ENCODE data around the gene NADSYN1. TPM values are rescaled to one million over a fixed set of nuclear protein-coding genes. Genes with fewer than 3 reads are reported as not detected.

NADSYN1 gene
- total RNA-seq, 1 donor from 2014 or later, result 101 TPM

DNA sequence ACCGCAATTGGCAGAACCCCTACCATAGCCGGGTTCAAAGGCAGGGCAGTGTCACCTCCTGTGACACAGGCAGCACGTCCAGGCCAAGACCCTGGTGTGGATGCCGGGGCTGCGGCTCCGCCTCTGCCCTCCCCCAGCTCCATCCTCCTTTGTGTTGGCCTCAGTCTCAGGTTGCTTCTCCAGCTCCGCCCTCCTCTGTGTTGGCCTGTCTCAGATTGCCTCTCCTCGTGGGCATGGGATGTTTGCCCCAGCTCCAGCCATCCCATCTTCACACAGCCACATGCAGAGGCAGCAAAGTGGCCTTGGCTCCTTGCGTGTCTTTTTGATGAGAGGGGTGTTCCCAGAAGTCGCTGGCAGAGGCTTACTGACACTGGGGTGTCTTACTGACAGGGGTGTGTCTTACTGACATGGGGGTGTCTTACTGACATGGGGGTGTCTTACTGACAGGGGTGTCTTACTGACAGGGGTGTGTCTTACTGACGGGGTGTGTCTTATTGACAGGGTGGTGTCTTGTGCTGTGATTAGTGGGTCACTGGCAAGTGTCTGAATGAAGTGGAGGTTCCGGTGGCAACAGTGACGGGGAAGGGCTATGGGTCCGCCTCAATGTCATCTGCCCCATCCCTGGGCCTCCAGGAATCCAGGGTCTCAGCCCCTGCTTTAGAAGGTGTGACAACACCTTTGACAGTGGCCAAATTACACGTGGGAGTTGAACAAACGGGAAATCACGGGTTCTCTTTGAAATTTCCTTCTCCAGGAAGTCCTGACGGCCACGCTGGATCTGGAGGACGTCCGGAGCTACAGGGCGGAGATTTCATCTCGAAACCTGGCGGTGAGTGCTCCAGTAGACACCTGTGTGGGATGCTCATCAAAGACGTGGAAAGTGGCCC lies 24.9 kb downstream of the NADSYN1 start:
- intact Hi-C loops (cut with micrococcal nuclease), result no loop called here
- DNase-seq, result no peak
- no peaks in the 10 kb centered on the region for H3K9me3 Mint-ChIP-seq
- H3K4me1 Mint-ChIP-seq, result no peaks in the 10 kb centered on the region
- H3K27ac Mint-ChIP-seq, result no peak overlapping the region
- H3K36me3 Mint-ChIP-seq (ENCODE audit: low read depth), result peaks cover 51% of the 10 kb centered on the region
- H3K4me3 Mint-ChIP-seq, result no peak overlapping the region
- H3K27me3 Mint-ChIP-seq, result no peaks in the 10 kb centered on the region

DNA sequence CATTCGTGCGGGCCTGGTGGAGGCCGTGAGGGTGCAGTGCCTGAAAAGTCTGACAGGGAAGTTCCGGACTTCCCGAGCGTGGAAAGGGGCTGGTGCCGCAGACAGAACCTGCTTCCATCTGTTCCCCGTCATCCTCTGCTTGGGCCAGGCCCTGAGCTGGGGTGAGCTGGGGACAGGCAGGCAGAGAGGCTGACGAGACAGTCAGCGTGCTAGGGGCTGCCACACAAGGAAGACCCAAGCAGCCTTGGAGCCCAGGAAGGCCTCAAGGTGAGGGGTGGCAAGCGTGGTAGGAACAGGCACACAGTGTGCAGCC lies 25.5 kb downstream of the NADSYN1 start:
- Mint-ChIP-seq H3K9me3 (no peaks in the 10 kb centered on the region), H3K36me3 (ENCODE audit: low read depth) (peaks cover 54% of the 10 kb centered on the region), H3K4me3 (no peak overlapping the region), H3K4me1 (no peaks in the 10 kb centered on the region), H3K27me3 (no peaks in the 10 kb centered on the region), H3K27ac (no peak overlapping the region)
- DNase-seq, result no peak
- intact Hi-C loops (cut with micrococcal nuclease), result no loop called here

GRCh38 chr11:71481101-71481960 lies 28.3 kb downstream of the NADSYN1 start:
- H3K4me1 Mint-ChIP-seq, result peaks cover 2% of the 10 kb centered on the region
- no peak overlapping the region for H3K4me3 Mint-ChIP-seq
- intact Hi-C loops (cut with micrococcal nuclease), result no loop called here
- no peak for DNase-seq
- H3K36me3 Mint-ChIP-seq (ENCODE audit: low read depth), result peaks cover 67% of the 10 kb centered on the region
- no peaks in the 10 kb centered on the region for H3K27me3 Mint-ChIP-seq
- no peak overlapping the region for H3K27ac Mint-ChIP-seq
- H3K9me3 Mint-ChIP-seq, result no peaks in the 10 kb centered on the region

DNA sequence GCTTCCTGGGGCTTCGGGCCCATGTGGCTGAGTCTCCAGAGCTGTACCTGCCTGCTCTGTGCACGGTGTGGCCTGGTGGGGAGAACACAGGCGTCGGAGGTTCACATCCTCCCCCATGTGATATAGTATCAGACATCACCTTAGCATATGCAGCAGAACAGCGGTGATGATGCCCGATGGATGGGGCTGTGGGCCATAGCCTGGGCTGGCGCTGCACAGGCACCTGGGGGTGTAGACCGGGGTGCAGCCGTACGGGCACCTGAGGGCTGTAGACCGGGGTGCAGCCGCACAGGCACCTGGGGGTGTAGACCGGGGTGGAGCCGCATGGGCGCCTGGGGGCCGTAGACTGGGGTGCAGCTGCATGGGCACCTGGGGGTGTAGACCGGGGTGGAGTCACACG lies 29.2 kb downstream of the NADSYN1 start:
- no peaks in the 10 kb centered on the region for H3K27me3 Mint-ChIP-seq
- no peak overlapping the region for H3K4me3 Mint-ChIP-seq
- no peak overlapping the region for H3K27ac Mint-ChIP-seq
- DNase-seq, result no peak
- H3K36me3 Mint-ChIP-seq (ENCODE audit: low read depth), result peaks cover 66% of the 10 kb centered on the region
- H3K4me1 Mint-ChIP-seq, result peaks cover 5% of the 10 kb centered on the region
- no peaks in the 10 kb centered on the region for H3K9me3 Mint-ChIP-seq
- intact Hi-C loops (cut with micrococcal nuclease), result no loop called here

- DNase-seq, result no peak
- Mint-ChIP-seq H3K27me3 (no peaks in the 10 kb centered on the region), H3K9me3 (no peaks in the 10 kb centered on the region), H3K4me3 (no peak overlapping the region), H3K36me3 (ENCODE audit: low read depth) (peaks cover 65% of the 10 kb centered on the region), H3K4me1 (peaks cover 6% of the 10 kb centered on the region), H3K27ac (no peak overlapping the region)
- intact Hi-C loops (cut with micrococcal nuclease), result no loop called here
Observed at GRCh38 chr11:71482746-71483364, 29.9 kb downstream of the NADSYN1 start.

DNA sequence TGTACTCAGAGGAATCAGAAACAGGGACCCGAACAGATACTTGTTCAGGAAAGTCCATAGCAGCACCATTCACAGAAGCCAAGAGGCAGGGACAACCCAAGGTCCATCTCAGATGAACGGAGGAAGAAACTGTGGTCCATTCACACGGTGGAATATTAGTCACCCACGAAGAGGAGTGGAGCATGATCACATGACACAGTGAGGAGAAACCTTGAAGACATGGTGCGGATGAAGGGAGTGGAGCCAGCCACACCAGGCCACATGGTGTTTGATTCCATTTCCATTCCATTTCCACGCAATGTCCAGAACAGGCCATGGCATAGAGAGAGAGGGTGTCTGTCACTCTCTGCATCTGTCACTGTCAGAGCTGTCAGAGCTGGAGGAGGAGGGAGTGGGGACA lies 30.7 kb downstream of the NADSYN1 start:
- no peak overlapping the region for H3K27ac Mint-ChIP-seq
- H3K4me3 Mint-ChIP-seq, result no peak overlapping the region
- intact Hi-C loops (cut with micrococcal nuclease), result no loop called here
- H3K9me3 Mint-ChIP-seq, result no peaks in the 10 kb centered on the region
- peaks cover 14% of the 10 kb centered on the region for H3K4me1 Mint-ChIP-seq
- no peak for DNase-seq
- no peaks in the 10 kb centered on the region for H3K27me3 Mint-ChIP-seq
- peaks cover 70% of the 10 kb centered on the region for H3K36me3 Mint-ChIP-seq (ENCODE audit: low read depth)

DNA sequence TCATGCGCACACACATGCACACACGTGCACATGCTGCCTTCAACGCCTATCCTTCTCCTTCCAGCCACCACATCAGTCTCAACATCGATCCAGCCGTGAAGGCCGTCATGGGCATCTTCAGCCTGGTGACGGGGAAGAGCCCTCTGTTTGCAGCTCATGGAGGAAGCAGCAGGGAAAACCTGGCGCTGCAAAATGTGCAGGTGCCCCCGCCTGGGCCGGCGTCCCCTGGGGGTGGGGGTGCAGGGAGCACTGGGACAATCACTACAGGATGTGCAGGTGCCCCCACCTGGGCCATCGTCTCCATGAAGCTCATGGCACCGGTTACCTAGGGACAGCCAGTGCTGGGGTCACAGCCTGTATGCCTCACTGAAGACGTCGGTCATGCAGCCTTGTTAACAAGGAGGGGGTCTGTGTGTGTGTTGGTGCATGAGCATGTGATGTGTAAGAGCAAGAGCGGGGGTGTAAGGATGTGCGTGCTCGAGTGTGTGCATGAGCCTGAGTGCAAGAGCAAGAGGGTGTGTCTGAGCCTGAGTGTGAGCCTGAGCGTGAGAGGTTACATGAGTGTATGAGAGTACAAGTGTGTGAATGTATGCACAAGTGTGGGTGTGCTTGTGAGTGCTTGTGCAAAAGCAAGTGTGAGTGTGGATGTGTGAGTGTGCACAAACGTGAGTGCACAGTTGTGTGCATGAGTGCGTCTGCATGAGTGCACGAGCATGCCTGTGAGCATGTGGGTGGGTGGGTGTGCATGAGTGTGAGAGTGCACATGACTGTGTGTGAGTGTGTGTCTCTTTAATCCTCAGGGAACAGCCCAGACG lies 31.5 kb downstream of the NADSYN1 start:
- no peaks in the 10 kb centered on the region for H3K27me3 Mint-ChIP-seq
- DNase-seq, result no peak
- H3K4me3 Mint-ChIP-seq, result no peak overlapping the region
- H3K27ac Mint-ChIP-seq, result peak overlapping the region; percentile 6
- peaks cover 21% of the 10 kb centered on the region for H3K4me1 Mint-ChIP-seq
- no peaks in the 10 kb centered on the region for H3K9me3 Mint-ChIP-seq
- intact Hi-C loops (cut with micrococcal nuclease), result no loop called here
- H3K36me3 Mint-ChIP-seq (ENCODE audit: low read depth), result peaks cover 73% of the 10 kb centered on the region

GRCh38 chr11:71485063-71485399 lies 32.0 kb downstream of the NADSYN1 start:
- H3K4me1 Mint-ChIP-seq, result peaks cover 25% of the 10 kb centered on the region
- peaks cover 70% of the 10 kb centered on the region for H3K36me3 Mint-ChIP-seq (ENCODE audit: low read depth)
- no peaks in the 10 kb centered on the region for H3K9me3 Mint-ChIP-seq
- no peaks in the 10 kb centered on the region for H3K27me3 Mint-ChIP-seq
- H3K4me3 Mint-ChIP-seq, result no peak overlapping the region
- DNase-seq, result no peak
- H3K27ac Mint-ChIP-seq, result no peak overlapping the region
- intact Hi-C loops (cut with micrococcal nuclease), result no loop called here

DNA sequence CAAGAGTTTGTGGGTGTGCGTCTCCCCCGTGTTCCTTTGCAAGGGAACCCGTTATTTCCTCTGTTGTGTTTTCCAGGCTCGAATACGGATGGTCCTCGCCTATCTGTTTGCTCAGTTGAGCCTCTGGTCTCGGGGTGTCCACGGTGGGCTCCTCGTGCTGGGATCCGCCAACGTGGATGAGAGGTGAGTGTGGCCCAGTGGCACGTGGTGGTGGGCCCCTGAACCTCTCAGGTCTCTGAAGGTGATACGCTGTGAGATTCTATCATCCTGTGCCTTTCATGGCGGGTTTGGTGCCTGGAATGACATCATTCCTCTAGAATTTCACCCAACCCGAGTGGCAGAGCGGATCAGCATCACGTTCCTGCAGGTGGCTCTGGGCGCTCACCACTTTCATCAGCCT lies 32.5 kb downstream of the NADSYN1 start:
- intact Hi-C loops (cut with micrococcal nuclease), result no loop called here
- no peaks in the 10 kb centered on the region for H3K27me3 Mint-ChIP-seq
- peaks cover 73% of the 10 kb centered on the region for H3K36me3 Mint-ChIP-seq (ENCODE audit: low read depth)
- no peak overlapping the region for H3K4me3 Mint-ChIP-seq
- H3K27ac Mint-ChIP-seq, result no peak overlapping the region
- H3K9me3 Mint-ChIP-seq, result no peaks in the 10 kb centered on the region
- no peak for DNase-seq
- H3K4me1 Mint-ChIP-seq, result peaks cover 27% of the 10 kb centered on the region

DNA sequence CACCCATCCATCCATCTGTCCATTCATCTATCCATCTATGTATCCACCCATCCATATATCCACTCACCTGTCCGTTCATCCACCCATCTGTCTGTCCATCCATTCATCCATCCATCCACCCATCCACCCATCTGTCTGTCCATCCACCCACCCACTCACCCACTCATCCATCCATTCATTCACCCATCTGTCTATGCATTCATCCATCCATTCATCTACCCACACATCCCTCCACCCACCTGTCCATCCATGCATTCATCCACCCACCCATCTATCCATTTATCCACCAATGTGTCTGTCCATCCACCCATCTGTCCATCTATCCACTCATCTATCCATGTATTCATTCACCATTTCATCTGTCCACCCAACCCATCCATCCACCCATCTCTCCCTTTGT lies 33.3 kb downstream of the NADSYN1 start:
- H3K36me3 Mint-ChIP-seq (ENCODE audit: low read depth), result peaks cover 79% of the 10 kb centered on the region
- intact Hi-C loops (cut with micrococcal nuclease), result no loop called here
- no peaks in the 10 kb centered on the region for H3K9me3 Mint-ChIP-seq
- DNase-seq, result no peak
- H3K4me1 Mint-ChIP-seq, result peaks cover 27% of the 10 kb centered on the region
- no peak overlapping the region for H3K4me3 Mint-ChIP-seq
- no peaks in the 10 kb centered on the region for H3K27me3 Mint-ChIP-seq
- no peak overlapping the region for H3K27ac Mint-ChIP-seq

DNA sequence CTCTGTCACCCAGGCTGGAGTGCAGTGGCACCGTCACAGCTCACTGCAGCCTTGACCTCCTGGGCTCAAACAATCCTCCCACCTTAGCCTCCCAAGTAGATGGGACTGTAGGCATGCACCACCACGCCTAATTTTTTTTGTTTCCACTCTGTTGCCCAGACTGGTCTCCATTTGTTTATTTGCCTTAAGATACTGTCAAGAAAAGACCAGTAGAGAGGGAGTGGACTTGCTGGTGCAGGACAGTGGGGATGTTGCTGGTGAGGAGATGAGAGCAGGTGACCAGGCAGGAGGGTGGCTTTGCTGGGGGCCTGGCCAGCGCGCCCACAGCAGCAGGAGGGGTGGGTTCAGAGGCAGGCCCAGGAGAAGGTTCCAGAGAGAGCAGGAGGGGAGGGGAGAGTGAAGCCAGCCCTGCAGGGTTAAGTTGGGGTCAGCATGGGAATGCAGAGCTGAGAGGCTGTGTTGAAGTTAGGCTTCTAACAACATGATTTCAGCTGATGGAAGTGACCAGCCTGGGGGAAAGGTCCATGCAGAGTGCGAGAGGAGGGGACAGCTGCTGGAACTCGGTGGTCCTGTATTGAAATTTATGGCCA lies 35.8 kb downstream of the NADSYN1 start:
- Mint-ChIP-seq H3K4me1 (peaks cover 27% of the 10 kb centered on the region), H3K27me3 (no peaks in the 10 kb centered on the region), H3K36me3 (ENCODE audit: low read depth) (peaks cover 72% of the 10 kb centered on the region), H3K4me3 (peak overlapping the region; percentile 59), H3K27ac (peak overlapping the region; percentile 91), H3K9me3 (no peaks in the 10 kb centered on the region)
- intact Hi-C loops (cut with micrococcal nuclease), result loop anchor here (1.0 kb wide), 1 partner anchor 36 kb away; no protein-coding TSS in a partner anchor
- no peak for DNase-seq

GRCh38 chr11:71489311-71490043 lies 36.5 kb downstream of the NADSYN1 start:
- intact Hi-C loops (cut with micrococcal nuclease), result loop anchor here (1.0 kb wide), 1 partner anchor 37 kb away; no protein-coding TSS in a partner anchor
- Mint-ChIP-seq H3K4me1 (peaks cover 27% of the 10 kb centered on the region), H3K9me3 (no peaks in the 10 kb centered on the region), H3K36me3 (ENCODE audit: low read depth) (peaks cover 71% of the 10 kb centered on the region), H3K4me3 (peak overlapping the region; percentile 59), H3K27me3 (no peaks in the 10 kb centered on the region), H3K27ac (peak overlapping the region; percentile 91)
- DNase-seq, result peak; percentile 81

Data from activated CD4-positive, alpha-beta T cell treated with anti-CD3 and anti-CD28 coated beads, Interleukin-2, amount 10 ng/mL, durations not matched to agents 24 days and 14 days (primary cell).